Spinal cord (tissue), 10 donors: ENCODE measurements around the gene ZNF628. TPM values are rescaled to one million over a fixed set of nuclear protein-coding genes. Genes with fewer than 3 reads are reported as not detected.

ENCODE experiments used
- DNase-seq, 6 donors: peaks; one replicate each; pipeline versions ENCODE4 v3.0.0 to v3.0.0-alpha.2; 2013 to 2015; ENCODE audit warnings: low spot score in 6 of 6, low read depth in 4 of 6
- H3K27ac ChIP-seq: one replicate; pipeline ENCODE4 v1.5.1; 2013; ENCODE audit warnings: low read depth, low read length, control low read depth
- H3K27me3 ChIP-seq: one replicate; pipeline ENCODE4 v1.6.1; 2013; ENCODE audit warnings: low read length; ENCODE audit not compliant: control insufficient read depth, insufficient read depth
- H3K36me3 ChIP-seq: one replicate; pipeline ENCODE4 v1.6.1; 2013; ENCODE audit warnings: low read length; ENCODE audit not compliant: control insufficient read depth, insufficient read depth
- H3K4me1 ChIP-seq: one replicate; pipeline ENCODE4 v1.6.1; 2013; ENCODE audit warnings: low read length; ENCODE audit not compliant: control insufficient read depth, insufficient read depth
- H3K4me3 ChIP-seq: one replicate; pipeline ENCODE4 v1.5.1; 2013; ENCODE audit warnings: low read depth, low read length, control low read depth
- H3K9me3 ChIP-seq: one replicate; pipeline ENCODE4 v1.6.1; 2013; ENCODE audit warnings: low read length; ENCODE audit not compliant: control insufficient read depth, insufficient read depth
- WGBS: methylation state at CpG from one replicate; pipeline ENCODE4 v1.1.5; 2013; ENCODE audit warnings: missing lambda C conversion rate; ENCODE audit not compliant: insufficient coverage; 5-methylcytosine and 5-hydroxymethylcytosine counted together
- polyA plus RNA-seq, 2 donors: library from polyadenylated mRNA; unstranded; fragments of 120-200 nt; gene quantifications; one replicate each; pipeline ENCODE4 v1.2.1, GENCODE V29; 2013; ENCODE audit not compliant: insufficient read length in 2 of 2
- total RNA-seq, 2 donors: library from RNA; depleted of rRNA in 1 of 2; stranded (reverse); fragments of 120-200 nt in 1 of 2; fragments of >200 nt in 1 of 2; gene quantifications; one replicate each; pipeline versions ENCODE4 v1.2.3 to v1.2.4, GENCODE V29; 2013 to 2014
- donor health status: healthy.

The ZNF628 gene
- total and polyA plus RNA-seq, 4 donors = 1.5 to 6.6 (median 3.7) TPM

DNA sequence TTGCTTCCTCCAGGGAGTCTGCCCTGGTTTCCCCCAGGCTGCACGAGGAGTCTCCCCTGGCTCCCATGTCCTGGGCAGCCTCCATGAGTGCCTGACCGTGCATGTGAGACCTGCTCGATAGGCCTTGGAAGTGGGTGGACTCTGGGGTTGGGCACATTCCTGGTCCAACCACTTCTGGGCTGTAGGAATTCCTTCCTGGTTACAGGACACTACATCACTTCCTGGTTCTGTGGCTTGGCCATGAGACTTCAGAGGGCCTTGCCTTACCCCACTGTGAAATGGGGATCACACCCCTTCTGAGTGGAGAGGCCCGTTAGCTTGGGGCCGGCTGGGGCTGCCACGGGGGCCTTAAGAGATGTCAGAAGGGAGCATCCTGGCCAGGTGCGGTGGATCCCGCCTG lies 4.0 kb upstream of the ZNF628 start:
- Histone ChIP-seq H3K36me3 (no peaks in the 10 kb centered on the region), H3K4me1 (peaks cover 32% of the 10 kb centered on the region), H3K27me3 (no peaks in the 10 kb centered on the region), H3K9me3 (no peaks in the 10 kb centered on the region), H3K4me3 (no peak overlapping the region), H3K27ac (no peak overlapping the region)
- 87% methylated on average over 8 of the region's 8 CpGs for WGBS
- no peak for DNase-seq

DNA sequence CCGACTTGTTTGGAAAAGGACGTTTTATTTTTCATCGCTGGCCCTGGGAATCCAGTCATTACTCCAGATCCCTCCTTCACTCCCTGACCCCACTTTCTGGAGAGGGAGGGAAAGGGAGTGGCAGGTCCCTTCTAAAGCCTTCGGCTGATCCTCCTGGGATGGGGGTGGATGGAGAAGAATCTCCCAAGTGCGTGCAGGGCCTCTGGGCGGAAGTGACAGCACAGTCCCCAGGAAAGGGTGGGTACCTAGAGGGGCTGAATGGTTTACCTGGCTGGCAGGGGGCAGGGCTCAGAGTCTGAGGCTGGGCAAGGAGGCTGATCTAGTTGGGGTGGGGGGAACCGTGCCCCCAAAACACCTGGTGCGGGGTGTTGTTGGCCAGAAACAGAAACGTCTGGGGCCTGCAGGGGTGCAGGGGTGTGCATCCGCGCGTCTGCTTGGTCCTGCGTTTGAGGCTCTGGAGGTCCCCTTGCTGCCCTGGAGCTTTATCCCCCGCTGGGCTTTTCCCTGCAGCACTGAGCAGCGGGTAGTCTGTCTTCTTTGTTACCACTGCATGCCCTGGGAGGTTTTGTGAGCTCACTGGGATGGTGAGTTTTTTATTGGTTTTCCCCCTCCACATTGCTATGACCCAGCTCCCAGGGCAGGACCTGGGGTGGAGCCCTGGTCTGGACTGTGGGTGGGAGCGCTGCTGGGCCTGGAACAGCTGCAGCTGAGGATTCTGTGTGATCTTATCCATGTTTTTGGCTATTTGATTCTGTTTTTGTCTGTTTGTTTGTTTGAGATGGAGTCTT lies 3.0 kb upstream of the ZNF628 start:
- 41% methylated on average over 10 of the region's 16 CpGs for WGBS
- Histone ChIP-seq H3K4me1 (peaks cover 39% of the 10 kb centered on the region), H3K36me3 (no peaks in the 10 kb centered on the region), H3K9me3 (no peaks in the 10 kb centered on the region), H3K27ac (peak overlapping the region; percentile 61), H3K27me3 (no peaks in the 10 kb centered on the region), H3K4me3 (no peak overlapping the region)
- no peak for DNase-seq

DNA sequence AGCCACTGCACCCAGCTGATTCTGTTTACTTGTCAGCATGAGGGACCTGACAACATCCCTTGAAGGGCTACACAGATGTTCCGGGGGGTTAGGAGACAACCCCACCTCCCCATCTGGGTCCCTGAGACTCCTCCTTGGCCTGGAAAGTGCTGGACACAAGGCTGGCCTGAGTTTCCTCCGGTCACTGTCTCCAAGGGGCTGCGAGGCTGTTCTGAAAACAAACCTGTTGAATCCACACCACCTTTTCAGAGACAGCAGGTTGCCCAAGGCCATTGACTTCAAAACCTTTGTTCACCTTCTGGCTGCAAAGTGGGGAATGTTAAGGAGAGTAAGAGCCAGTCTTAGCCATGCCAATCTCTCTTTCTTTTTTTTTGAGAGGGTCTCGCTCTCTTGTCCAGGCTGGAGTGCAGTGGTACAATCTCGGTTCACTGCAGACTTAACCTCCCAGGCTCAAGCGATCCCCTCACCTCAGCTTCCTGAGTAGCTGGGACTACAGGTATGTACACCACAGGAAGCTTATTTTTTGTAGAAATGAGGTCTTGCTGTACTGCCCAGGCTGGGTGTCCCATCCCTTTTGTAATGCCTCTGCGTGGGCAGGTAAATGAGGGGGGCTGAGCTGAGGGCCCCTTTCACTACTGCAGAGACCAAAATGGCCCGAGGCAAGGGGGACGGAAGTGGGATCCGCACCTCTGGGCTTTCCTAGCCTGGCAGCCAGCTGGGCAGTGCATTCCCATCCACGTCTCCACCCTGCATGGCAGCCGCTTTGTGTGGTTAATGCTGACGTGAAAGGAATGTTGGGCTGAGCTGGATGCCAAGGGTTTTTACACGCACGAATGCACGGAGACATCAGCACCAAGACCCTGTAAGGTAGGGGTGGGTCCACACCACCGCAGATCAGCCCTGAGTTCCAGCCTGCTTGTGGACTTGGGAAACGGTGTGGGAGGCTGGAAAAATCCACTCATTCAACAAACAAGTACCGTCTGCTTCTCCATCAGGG lies 1.9 kb upstream of the ZNF628 start:
- DNase-seq = no peak
- Histone ChIP-seq H3K27me3 (no peaks in the 10 kb centered on the region), H3K36me3 (peaks cover 4% of the 10 kb centered on the region), H3K4me1 (peaks cover 39% of the 10 kb centered on the region), H3K27ac (no peak overlapping the region), H3K4me3 (no peak overlapping the region), H3K9me3 (no peaks in the 10 kb centered on the region)
- 86% methylated on average over 14 of the region's 19 CpGs for WGBS

DNA sequence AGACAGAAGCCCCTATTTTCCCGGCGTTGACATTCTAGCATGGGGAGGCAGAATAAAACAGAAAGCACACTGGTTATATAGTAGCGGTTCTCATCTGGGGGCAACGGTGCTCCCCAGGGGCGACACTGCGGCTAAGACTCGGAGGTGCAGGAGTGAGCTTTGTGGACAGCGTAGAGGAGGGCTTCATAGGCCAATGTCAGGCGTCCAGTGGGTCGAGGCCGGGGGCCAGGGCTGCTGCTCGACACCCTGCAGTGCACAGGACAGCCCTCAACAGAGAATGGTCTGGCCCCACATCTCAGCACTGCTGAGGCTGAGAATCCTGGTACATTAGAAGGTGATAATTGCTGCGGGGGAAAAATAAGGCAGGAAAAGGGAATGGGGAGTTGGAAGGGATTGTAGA lies 1.5 kb downstream of the ZNF628 start:
- WGBS = 89% methylated on average over 13 of the region's 13 CpGs
- no peaks in the 10 kb centered on the region for H3K27me3 ChIP-seq
- peaks cover 27% of the 10 kb centered on the region for H3K36me3 ChIP-seq
- H3K4me1 ChIP-seq = peaks cover 39% of the 10 kb centered on the region
- no peak overlapping the region for H3K4me3 ChIP-seq
- H3K9me3 ChIP-seq = no peaks in the 10 kb centered on the region
- no peak for DNase-seq
- no peak overlapping the region for H3K27ac ChIP-seq

DNA sequence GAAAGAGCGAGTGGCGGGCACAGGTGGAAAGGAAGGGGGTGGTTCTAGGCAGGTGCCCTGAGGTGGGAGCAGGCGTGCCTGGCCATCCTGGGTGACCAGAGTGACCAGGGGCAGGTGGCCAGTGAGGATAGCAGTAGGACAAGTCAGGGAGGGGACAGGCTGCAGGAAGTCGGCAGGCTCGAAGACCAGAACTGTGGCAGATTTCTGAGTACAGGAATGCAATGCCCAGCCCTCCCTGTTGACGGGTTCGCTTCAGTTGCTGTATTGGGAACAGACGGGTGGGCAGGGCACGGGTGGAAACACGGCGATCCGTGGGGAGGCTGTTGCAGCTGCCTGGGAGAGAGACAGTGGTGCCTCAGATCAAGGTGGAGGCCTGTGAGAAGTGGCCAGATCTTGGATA lies 1.9 kb downstream of the ZNF628 start:
- no peaks in the 10 kb centered on the region for H3K27me3 ChIP-seq
- H3K4me3 ChIP-seq = no peak overlapping the region
- peaks cover 32% of the 10 kb centered on the region for H3K36me3 ChIP-seq
- H3K4me1 ChIP-seq = peaks cover 34% of the 10 kb centered on the region
- no peak for DNase-seq
- no peaks in the 10 kb centered on the region for H3K9me3 ChIP-seq
- WGBS = 88% methylated on average over 12 of the region's 12 CpGs
- H3K27ac ChIP-seq = no peak overlapping the region

DNA sequence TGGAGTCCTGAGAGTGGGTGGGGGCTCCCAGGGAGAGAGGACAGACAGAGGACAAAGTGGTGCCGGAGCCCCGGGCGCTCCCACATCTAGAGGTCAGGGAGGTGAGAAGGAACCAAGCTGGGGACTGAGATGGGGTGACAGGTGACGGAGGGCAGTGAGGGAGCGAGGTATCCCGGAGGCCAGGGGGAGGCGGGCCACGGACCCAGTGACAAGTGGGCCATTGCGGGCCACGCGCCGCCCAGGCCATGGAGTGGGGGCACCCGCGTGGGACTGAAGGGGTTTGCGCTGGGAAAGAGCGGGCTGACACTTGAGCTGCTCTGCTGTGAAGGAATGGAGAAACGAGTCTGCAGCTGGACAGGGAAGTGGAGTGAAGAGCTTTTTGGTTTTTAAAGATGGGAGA lies 2.6 kb downstream of the ZNF628 start:
- Histone ChIP-seq H3K27ac (no peak overlapping the region), H3K9me3 (no peaks in the 10 kb centered on the region), H3K36me3 (peaks cover 38% of the 10 kb centered on the region), H3K4me3 (no peak overlapping the region), H3K27me3 (no peaks in the 10 kb centered on the region), H3K4me1 (peaks cover 36% of the 10 kb centered on the region)
- 87% methylated on average over 17 of the region's 17 CpGs for WGBS
- DNase-seq = no peak

DNA sequence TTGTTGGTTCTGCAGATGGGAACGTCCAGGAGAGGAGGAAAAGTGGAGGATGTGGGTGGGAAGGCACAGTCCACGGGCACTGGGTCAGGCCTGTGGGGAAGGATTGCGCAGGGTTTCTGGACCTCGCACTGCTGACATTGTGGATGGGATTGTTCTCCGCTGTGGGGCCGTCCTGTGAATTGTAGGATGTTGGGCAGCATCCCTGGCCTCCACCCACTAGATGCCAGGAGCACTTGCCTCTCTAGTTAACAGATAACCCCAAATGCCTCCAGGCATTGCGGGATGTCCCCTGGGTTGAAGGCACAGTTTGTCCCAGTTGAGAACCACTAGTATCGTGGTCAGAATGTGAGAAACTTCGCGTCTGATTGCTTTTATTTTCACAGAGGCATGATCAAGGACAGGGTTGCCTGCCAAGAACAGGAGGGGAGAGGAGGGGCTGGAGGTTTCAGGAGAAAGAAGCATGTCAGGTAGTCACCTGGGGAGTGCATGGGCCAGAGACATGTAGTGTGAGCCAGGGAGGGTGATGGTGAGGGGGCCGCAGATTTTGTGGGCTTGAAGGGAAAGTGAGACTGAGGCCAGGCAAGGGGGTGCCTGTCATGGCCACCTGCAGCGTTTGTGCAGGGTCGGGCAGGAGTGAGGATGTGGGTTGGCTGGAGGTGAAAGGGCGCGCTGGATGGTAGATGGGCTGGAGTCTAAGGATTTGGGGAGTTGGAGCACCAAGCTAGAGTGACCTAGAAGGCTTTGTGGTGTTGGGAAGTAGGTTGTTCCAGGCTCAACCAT lies 3.2 kb downstream of the ZNF628 start:
- H3K4me3 ChIP-seq = no peak overlapping the region
- 83% methylated on average over 11 of the region's 15 CpGs for WGBS
- no peaks in the 10 kb centered on the region for H3K27me3 ChIP-seq
- H3K36me3 ChIP-seq = peaks cover 42% of the 10 kb centered on the region
- H3K4me1 ChIP-seq = peaks cover 39% of the 10 kb centered on the region
- no peak for DNase-seq
- H3K9me3 ChIP-seq = no peaks in the 10 kb centered on the region
- H3K27ac ChIP-seq = no peak overlapping the region

DNA sequence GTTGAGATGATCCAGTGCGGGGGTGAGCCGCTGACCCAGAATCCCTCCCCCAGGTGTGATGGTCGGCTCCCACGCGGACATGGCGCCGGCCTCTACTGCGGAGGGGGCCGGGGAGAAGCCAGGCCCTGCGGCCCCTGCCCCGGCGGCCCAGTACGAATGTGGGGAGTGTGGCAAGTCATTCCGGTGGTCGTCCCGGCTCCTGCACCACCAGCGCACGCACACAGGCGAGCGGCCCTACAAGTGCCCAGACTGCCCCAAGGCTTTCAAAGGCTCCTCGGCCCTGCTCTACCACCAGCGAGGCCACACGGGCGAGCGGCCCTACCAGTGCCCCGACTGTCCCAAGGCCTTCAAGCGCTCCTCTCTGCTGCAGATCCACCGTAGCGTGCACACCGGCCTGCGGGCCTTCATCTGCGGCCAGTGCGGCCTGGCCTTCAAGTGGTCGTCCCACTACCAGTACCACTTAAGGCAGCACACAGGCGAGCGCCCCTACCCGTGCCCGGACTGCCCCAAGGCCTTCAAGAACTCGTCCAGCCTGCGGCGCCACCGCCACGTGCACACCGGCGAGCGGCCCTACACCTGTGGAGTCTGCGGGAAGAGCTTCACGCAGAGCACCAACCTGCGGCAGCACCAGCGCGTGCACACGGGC lies 4.9 kb downstream of the ZNF628 start:
- Histone ChIP-seq H3K9me3 (no peaks in the 10 kb centered on the region), H3K27me3 (no peaks in the 10 kb centered on the region), H3K4me3 (no peak overlapping the region), H3K4me1 (peaks cover 39% of the 10 kb centered on the region), H3K27ac (no peak overlapping the region), H3K36me3 (peaks cover 50% of the 10 kb centered on the region)
- DNase-seq = no peak
- WGBS = 94% methylated on average over 44 of the region's 52 CpGs

DNA sequence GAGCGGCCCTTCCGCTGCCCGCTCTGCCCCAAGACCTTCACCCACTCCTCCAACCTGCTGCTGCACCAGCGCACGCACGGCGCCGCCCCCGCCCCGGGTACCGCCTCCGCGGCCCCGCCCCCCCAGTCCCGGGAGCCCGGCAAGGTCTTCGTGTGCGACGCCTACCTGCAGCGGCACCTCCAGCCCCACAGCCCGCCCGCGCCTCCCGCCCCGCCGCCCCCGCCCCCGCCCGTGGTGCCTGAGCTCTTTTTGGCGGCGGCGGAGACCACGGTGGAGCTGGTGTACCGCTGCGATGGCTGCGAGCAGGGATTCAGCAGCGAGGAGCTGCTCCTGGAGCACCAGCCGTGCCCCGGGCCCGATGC lies 5.4 kb downstream of the ZNF628 start:
- Histone ChIP-seq H3K4me1 (peaks cover 43% of the 10 kb centered on the region), H3K9me3 (no peaks in the 10 kb centered on the region), H3K27me3 (no peaks in the 10 kb centered on the region), H3K27ac (no peak overlapping the region), H3K4me3 (no peak overlapping the region), H3K36me3 (peaks cover 55% of the 10 kb centered on the region)
- 47% methylated on average over 23 of the region's 40 CpGs for WGBS
- DNase-seq = no peak
